K562 (cell line): ENCODE results near the gene BICDL1. TPM values are rescaled to one million over a fixed set of nuclear protein-coding genes. Genes with fewer than 3 reads are reported as not detected.

Source experiments
- ATAC-seq: fragments of 200-7000 bp; cut with Tn5 transposase; 3 replicates; pipeline ENCODE4 v1.9.1; 2020; ENCODE audit warnings: moderate library complexity
- BruUV-seq: library from RNA; stranded (reverse); fragments of 400-500 nt; replicated peaks from 2 replicates; lab custom pipeline; 2021; lab: Mats Ljungman, UMichigan
- CTCF ChIA-PET: fragments of 300-600 bp; formaldehyde crosslinking; extraction: SDS; loops from one replicate; lab custom pipeline; 2021; ENCODE audit warnings: low intra/inter-chr PET ratio; lab: Yijun Ruan, JAX
- POLR2A ChIA-PET: fragments of 300-600, 350-650 bp; sonication (Branson Sonifier 250); formaldehyde crosslinking; extraction: SDS; loops from one replicate; lab custom pipeline; 2021; ENCODE audit warnings: antibody characterized with exemption, inconsistent platforms; lab: Yijun Ruan, JAX
- DNase-seq, 4 experiments: peaks; one replicate each; pipeline versions ENCODE4 v3.0.0 to v3.0.0-alpha.2; 2011 to 2018; ENCODE audit warnings: low spot score in 3 of 4, mixed read lengths in 3 of 4; ENCODE audit errors: extremely low read depth in 1 of 4
- FAIRE-seq: peaks from 2 replicates; lab custom pipeline; 2011; peaks lifted over from hg19 to GRCh38; lab: Jason Lieb, UNC
- H2AFZ ChIP-seq: 2 replicates; pipeline ENCODE4 v1.6.0; 2011; ENCODE audit warnings: low read depth, low read length, control low read depth, inconsistent platforms
- H3K27ac ChIP-seq: fragments of 200-600 bp; 3 replicates; pipeline ENCODE4 v1.8.0; 2011; ENCODE audit warnings: low read depth, mild to moderate bottlenecking, control low read depth, inconsistent platforms, low read length, moderate library complexity, mixed read lengths; ENCODE audit errors: extremely low read depth
- H3K27me3 ChIP-seq, 2 experiments: fragments of 300-600 bp in 1 of 2; 2 replicates in 1 of 2; 3 replicates in 1 of 2; pipeline versions ENCODE4 v1.6.0 to v1.8.0; 2011; ENCODE audit warnings: inconsistent platforms in 2 of 2, low read length in 2 of 2, mild to moderate bottlenecking in 1 of 2, mixed read lengths in 1 of 2, moderate library complexity in 1 of 2; ENCODE audit not compliant: control insufficient read depth in 2 of 2, insufficient read depth in 2 of 2
- H3K36me3 ChIP-seq: fragments of 300-600 bp; 3 replicates; pipeline ENCODE4 v1.8.0; 2011; ENCODE audit warnings: mild to moderate bottlenecking, low read length, inconsistent platforms; ENCODE audit not compliant: control insufficient read depth, insufficient read depth
- H3K4me1 ChIP-seq, 2 experiments: fragments of 200-600 bp in 1 of 2; replicated peaks in 1 of 2; 2 replicates in 1 of 2; 3 replicates in 1 of 2; pipeline versions ENCODE4 v1.5.1 to v1.8.0; 2011; ENCODE audit warnings: inconsistent platforms in 2 of 2, low read length in 2 of 2, mild to moderate bottlenecking in 1 of 2, mixed read lengths in 1 of 2, moderate library complexity in 1 of 2; ENCODE audit not compliant: control insufficient read depth in 2 of 2, insufficient read depth in 2 of 2
- H3K4me2 ChIP-seq: 2 replicates; pipeline ENCODE4 v1.6.1; 2011; ENCODE audit warnings: low read length, control low read depth, inconsistent platforms, mixed read lengths; ENCODE audit not compliant: insufficient read depth
- H3K4me3 ChIP-seq: fragments of 200-600 bp; sonication (generic), shearing (Covaris generic); 2 replicates; pipeline ENCODE4 v1.5.1; 2016; ENCODE audit warnings: control low read depth, inconsistent platforms
- H3K79me2 ChIP-seq: fragments of 200-600 bp; 3 replicates; pipeline ENCODE4 v1.8.0; 2011; ENCODE audit warnings: low read length, inconsistent platforms; ENCODE audit not compliant: control insufficient read depth, insufficient read depth
- H3K9ac ChIP-seq, 2 experiments: 2 replicates each; pipeline versions ENCODE4 v1.6.0 to v1.6.1; 2011; ENCODE audit warnings: low read depth in 2 of 2, low read length in 2 of 2, control low read depth in 1 of 2, inconsistent platforms in 1 of 2, mild to moderate bottlenecking in 1 of 2, mixed read lengths in 1 of 2; ENCODE audit not compliant: insufficient read depth in 1 of 2
- H3K9me1 ChIP-seq: one replicate; pipeline ENCODE4 v1.6.0; 2011; ENCODE audit warnings: inconsistent platforms, mild to moderate bottlenecking, low read length, moderate library complexity; ENCODE audit not compliant: control insufficient read depth, insufficient read depth
- H3K9me3 ChIP-seq: replicated peaks from 2 replicates; pipeline ENCODE4 v1.5.1; 2011; ENCODE audit warnings: low read depth, low read length, inconsistent platforms; ENCODE audit not compliant: control insufficient read depth, insufficient read depth
- H4K20me1 ChIP-seq: replicated peaks from 2 replicates; pipeline ENCODE4 v1.6.1; 2011; ENCODE audit warnings: low read length, inconsistent platforms, mixed read lengths; ENCODE audit not compliant: control insufficient read depth, insufficient read depth
- COPS2 ChIP-seq: fragments of 450-650 bp; conservative IDR thresholded peaks from 2 replicates; pipeline ENCODE4 v1.6.1; 2016; ENCODE audit warnings: mild to moderate bottlenecking, moderate library complexity
- DIDO1 ChIP-seq: fragments of 450-650 bp; IDR thresholded peaks from 2 replicates; pipeline ENCODE4 v1.6.1; 2016; ENCODE audit warnings: low read depth, missing biosample characterization, missing genetic modification characterization
- EP300 ChIP-seq: IDR thresholded peaks from 2 replicates; pipeline ENCODE4 v1.6.1; 2012; ENCODE audit warnings: low read length, improper control_type of control experiment
- ERF ChIP-seq: fragments of 450-650 bp; formaldehyde crosslinking; IDR thresholded peaks from 2 replicates; pipeline ENCODE4 v1.4.0; 2020; ENCODE audit warnings: mild to moderate bottlenecking, mixed read lengths
- FOXK2 ChIP-seq, 2 experiments: fragments of 450-650 bp; IDR thresholded peaks in 1 of 2; conservative IDR thresholded peaks in 1 of 2; 2 replicates each; pipeline ENCODE4 v1.6.1; 2016; ENCODE audit warnings: low read depth in 2 of 2, mild to moderate bottlenecking in 1 of 2
- GTF2B ChIP-seq: IDR thresholded peaks from 2 replicates; pipeline ENCODE4 v1.6.1; 2011; ENCODE audit not compliant: insufficient read length; ENCODE audit errors: extremely low read depth
- HNRNPK ChIP-seq: fragments of 200-400 bp; formaldehyde crosslinking; IDR thresholded peaks from one replicate; pipeline ENCODE4 v1.6.1; 2018; ENCODE audit warnings: mild to moderate bottlenecking, low read depth, low read length; ENCODE audit not compliant: poor library complexity, severe bottlenecking
- ILK ChIP-seq: fragments of 450-650 bp; IDR thresholded peaks from 2 replicates; pipeline ENCODE4 v1.6.1; 2016; ENCODE audit warnings: missing genetic modification characterization, low read depth, mild to moderate bottlenecking, missing compliant biosample characterization, moderate library complexity, borderline replicate concordance
- MLLT1 ChIP-seq, 2 experiments: fragments of 450-650 bp; IDR thresholded peaks; 2 replicates each; pipeline ENCODE4 v1.6.1; 2016
- PCBP2 ChIP-seq: fragments of 200-400 bp; formaldehyde crosslinking; IDR thresholded peaks from 2 replicates; pipeline ENCODE4 v1.6.1; 2018; ENCODE audit warnings: low read length, low read depth, mild to moderate bottlenecking, moderate library complexity; ENCODE audit not compliant: poor library complexity, severe bottlenecking
- POLR3G ChIP-seq: IDR thresholded peaks from 2 replicates; pipeline ENCODE4 v1.6.1; 2011; ENCODE audit not compliant: insufficient read length, insufficient replicate concordance; ENCODE audit errors: extremely low read depth
- WHSC1 ChIP-seq: IDR thresholded peaks from one replicate; pipeline ENCODE4 v1.6.1; 2012; ENCODE audit warnings: low read length, control low read depth, inconsistent platforms
- ZNF316 ChIP-seq: fragments of 450-650 bp; IDR thresholded peaks from 2 replicates; pipeline ENCODE4 v1.6.1; 2016
- ZNF551 ChIP-seq: fragments of 250-450 bp; sonication (Bioruptor Pico); IDR thresholded peaks from 2 replicates; pipeline ENCODE4 v1.5.0; 2021; ENCODE audit warnings: mild to moderate bottlenecking, moderate library complexity
- ZNF655 ChIP-seq: fragments of 250-450 bp; sonication (Bioruptor Pico); IDR thresholded peaks from 2 replicates; pipeline ENCODE4 v1.5.0; 2021
- WGBS: fragments of 100-300 bp; shearing (Covaris generic); methylation state at CpG from one replicate; pipeline ENCODE4 v1.1.6; 2016; ENCODE audit warnings: low coverage, mixed read lengths; ENCODE audit not compliant: insufficient coverage; ENCODE audit errors: missing lambda C conversion rate; 5-methylcytosine and 5-hydroxymethylcytosine counted together
- in situ Hi-C: fragments of 300-500 bp; cut with MboI; formaldehyde crosslinking; loops from 4 replicates; pipeline ENCODE4 v1.15.0; 2018; ENCODE audit warnings: inconsistent platforms, mixed read lengths
- intact Hi-C: fragments of 100-400 bp; cut with micrococcal nuclease; formaldehyde crosslinking; loops from 2 replicates; pipeline ENCODE4 v1.14.2; 2022
- polyA plus RNA-seq, 8 experiments: library from polyadenylated mRNA; depleted of rRNA in 4 of 8; stranded (reverse) in 5 of 8; unstranded in 3 of 8; fragments of >200 nt; fragmentation: Nextera tagmentation in 2 of 8; fragmentation: Illumina TruSeq in 1 of 8; extraction: Ambion mirVana in 2 of 8; extraction: Trizol in 1 of 8; gene quantifications; 2 replicates each; pipeline versions ENCODE4 v1.2.1 to v1.2.3, GENCODE V29; 2011 to 2014; ENCODE audit warnings: inconsistent platforms in 1 of 8, missing spikeins in 1 of 8
- total RNA-seq, 7 experiments: library from RNA; depleted of rRNA in 6 of 7; stranded (reverse); fragments of >200 nt in 6 of 7; fragmentation: Illumina TruSeq in 2 of 7; extraction: Trizol in 2 of 7; gene quantifications; 2 replicates each; pipeline versions ENCODE4 v1.2.1 to v1.2.3, GENCODE V29; 2011 to 2021; ENCODE audit warnings: low replicate concordance in 1 of 7

Gene BICDL1
- total and polyA plus RNA-seq, 9 of the 15 experiments (the other 6 are each of a cell fraction or from before 2014, with no cell fraction given): 0.06 to 2.0 (median 0.58) TPM

- peaks cover 71% of the 10 kb centered on the region; the same call in 2 of the 3 replicates for H3K36me3 ChIP-seq
- in situ Hi-C loops: no loop called here
- BruUV-seq: no TSS peak
Measured at GRCh38 chr12:120106151-120106550, 117.1 kb downstream of the BICDL1 start.

More at GRCh38 chr12:120106151-120106550, 117.1 kb downstream of the BICDL1 start:
- Histone ChIP-seq H2AFZ (no peak overlapping the region), H3K27me3 (no peaks in the 10 kb centered on the region), H3K4me1 (peaks cover 3 to 31% of the 10 kb centered on the region in 2 experiments; a peak in 3 of 5 replicates), H3K9me1 (no peaks in the 10 kb centered on the region), H3K9ac (no peak overlapping the region), H3K27ac (no peak overlapping the region), H3K9me3 (no peaks in the 10 kb centered on the region)
- no peak for ATAC-seq
- POLR2A ChIA-PET: no interaction called here
- intact Hi-C loops: no loop called here
- CTCF ChIA-PET: no interaction called here
- TF ChIP-seq ZNF551 (CRISPR knock-in tag) (no peak), ZNF316 (no peak), ZNF655 (CRISPR knock-in tag) (no peak), EP300 (no peak), POLR3G (no peak), MLLT1 (IDR thresholded peaks at IDR 0.05) (no peak), FOXK2 (conservative IDR thresholded peaks at IDR 0.05 in 1 of 2, IDR thresholded peaks at IDR 0.05 in 1 of 2; ENCODE audit: low read depth in 2 of 2) (no peak), GTF2B (no peak), ERF (CRISPR knock-in tag) (no peak), HNRNPK (no peak), COPS2 (no peak), PCBP2 (no peak), DIDO1 (tag) (no peak), WHSC1 (no peak), ILK (tag) (no peak)
- TF ChIP-seq, all 486 proteins: peak for 0
- no peak for DNase-seq
- peaks cover 80% of the 10 kb centered on the region for H3K79me2 ChIP-seq
- no peak overlapping the region for H3K4me3 ChIP-seq
- WGBS: 80% methylated on average over 1 of the region's 1 CpG
- no peak overlapping the region for H3K4me2 ChIP-seq
- H4K20me1 ChIP-seq: peaks cover 28% of the 10 kb centered on the region
- FAIRE-seq: no peak
